H9 (cell line): ENCODE measurements around the gene SPP1. TPM values are rescaled to one million over a fixed set of nuclear protein-coding genes. Genes with fewer than 3 reads are reported as not detected.

Experiments used
- DNase-seq: peaks from one replicate; pipeline ENCODE4 v3.0.0-alpha.2; 2017
- H2AFZ ChIP-seq: one replicate; pipeline ENCODE4 v1.6.1; 2013; ENCODE audit warnings: mild to moderate bottlenecking, low read length, control low read depth, moderate library complexity
- H2AK5ac ChIP-seq: 2 replicates; pipeline ENCODE4 v1.6.1; 2013; ENCODE audit warnings: low read length, control low read depth, mixed read lengths; ENCODE audit not compliant: insufficient read length
- H2BK120ac ChIP-seq: one replicate; pipeline ENCODE4 v1.6.1; 2013; ENCODE audit warnings: low read depth, mild to moderate bottlenecking, low read length, control low read depth, inconsistent platforms; ENCODE audit not compliant: poor library complexity, severe bottlenecking
- H2BK12ac ChIP-seq: 2 replicates; pipeline ENCODE4 v1.6.1; 2013; ENCODE audit warnings: low read length, control low read depth, mixed read lengths, low read depth; ENCODE audit not compliant: insufficient read length
- H2BK15ac ChIP-seq: 2 replicates; pipeline ENCODE4 v1.6.1; 2013; ENCODE audit warnings: low read depth, low read length, control low read depth
- H2BK20ac ChIP-seq: one replicate; pipeline ENCODE4 v1.6.1; 2013; ENCODE audit warnings: low read depth, mild to moderate bottlenecking, low read length, control low read depth, inconsistent platforms; ENCODE audit not compliant: poor library complexity, severe bottlenecking
- H2BK5ac ChIP-seq: 2 replicates; pipeline ENCODE4 v1.6.1; 2013; ENCODE audit warnings: low read length, control low read depth, mixed read lengths; ENCODE audit not compliant: insufficient read length
- H3K14ac ChIP-seq: 2 replicates; pipeline ENCODE4 v1.6.1; 2013; ENCODE audit warnings: low read length, control low read depth; ENCODE audit not compliant: insufficient read depth
- H3K18ac ChIP-seq: 2 replicates; pipeline ENCODE4 v1.6.1; 2013; ENCODE audit warnings: low read depth, mild to moderate bottlenecking, mixed read lengths, low read length, control low read depth; ENCODE audit not compliant: insufficient read length
- H3K23ac ChIP-seq: 2 replicates; pipeline ENCODE4 v1.6.1; 2013; ENCODE audit warnings: low read length, control low read depth, mixed read lengths, low read depth; ENCODE audit not compliant: insufficient read length
- H3K23me2 ChIP-seq: 2 replicates; pipeline ENCODE4 v1.6.1; 2013; ENCODE audit warnings: low read depth, mild to moderate bottlenecking, mixed read lengths, low read length, control low read depth; ENCODE audit not compliant: insufficient read length, poor library complexity, severe bottlenecking
- H3K27ac ChIP-seq: 2 replicates; pipeline ENCODE4 v1.5.1; 2013; ENCODE audit warnings: low read length, control low read depth, mixed read lengths, low read depth; ENCODE audit not compliant: insufficient read length
- H3K27me3 ChIP-seq: 2 replicates; pipeline ENCODE4 v1.6.1; 2013; ENCODE audit warnings: low read length, control low read depth, inconsistent platforms; ENCODE audit not compliant: insufficient read depth
- H3K4ac ChIP-seq: 2 replicates; pipeline ENCODE4 v1.6.1; 2013; ENCODE audit warnings: low read depth, mild to moderate bottlenecking, control low read depth, inconsistent platforms, low read length, moderate library complexity
- H3K4me1 ChIP-seq: 2 replicates; pipeline ENCODE4 v1.6.1; 2013; ENCODE audit warnings: low read length, control low read depth, inconsistent platforms; ENCODE audit not compliant: insufficient read depth
- H3K4me2 ChIP-seq: 2 replicates; pipeline ENCODE4 v1.6.1; 2013; ENCODE audit warnings: low read length, control low read depth, mixed read lengths; ENCODE audit not compliant: insufficient read length, insufficient read depth
- H3K56ac ChIP-seq: 2 replicates; pipeline ENCODE4 v1.6.1; 2013; ENCODE audit warnings: low read depth, mild to moderate bottlenecking, mixed read lengths, low read length, control low read depth; ENCODE audit not compliant: insufficient read length
- H3K79me1 ChIP-seq: 2 replicates; pipeline ENCODE4 v1.6.1; 2013; ENCODE audit warnings: low read depth, mild to moderate bottlenecking, moderate library complexity, low read length, control low read depth, inconsistent platforms; ENCODE audit not compliant: insufficient read depth, poor library complexity, severe bottlenecking
- H3K79me2 ChIP-seq: 2 replicates; pipeline ENCODE4 v1.6.1; 2013; ENCODE audit warnings: low read length, control low read depth, inconsistent platforms; ENCODE audit not compliant: insufficient read depth
- H3K9ac ChIP-seq: 2 replicates; pipeline ENCODE4 v1.6.1; 2013; ENCODE audit warnings: low read length, control low read depth, mixed read lengths; ENCODE audit not compliant: insufficient read length; ENCODE audit errors: extremely low read depth
- H3K9me3 ChIP-seq: one replicate; pipeline ENCODE4 v1.6.1; 2013; ENCODE audit warnings: low read depth, low read length, inconsistent platforms; ENCODE audit not compliant: control insufficient read depth
- H3T11ph ChIP-seq: one replicate; pipeline ENCODE4 v1.6.1; 2013; ENCODE audit warnings: mild to moderate bottlenecking, low read length, control low read depth, inconsistent platforms
- H4K20me1 ChIP-seq: one replicate; pipeline ENCODE4 v1.6.1; 2013; ENCODE audit not compliant: control insufficient read depth, insufficient read length, insufficient read depth
- H4K5ac ChIP-seq: 2 replicates; pipeline ENCODE4 v1.6.1; 2013; ENCODE audit warnings: low read depth, mild to moderate bottlenecking, mixed read lengths, low read length, control low read depth; ENCODE audit not compliant: insufficient read length
- H4K8ac ChIP-seq: replicated peaks from 2 replicates; pipeline ENCODE4 v1.6.1; 2013; ENCODE audit warnings: low read length, control low read depth, mixed read lengths, low read depth; ENCODE audit not compliant: insufficient read length
- H4K91ac ChIP-seq: 2 replicates; pipeline ENCODE4 v1.6.1; 2013; ENCODE audit warnings: low read depth, mild to moderate bottlenecking, moderate library complexity, mixed read lengths, low read length, control low read depth; ENCODE audit not compliant: insufficient read length
- H3K27ac Mint-ChIP-seq, 3 experiments: 2 replicates in 2 of 3; 3 replicates in 1 of 3; pipeline ENCODE4 v1.8.0; 2020 to 2021; ENCODE audit warnings: mixed read lengths in 3 of 3, mild to moderate bottlenecking in 1 of 3, moderate library complexity in 1 of 3
- H3K27me3 Mint-ChIP-seq: 2 replicates; pipeline ENCODE4 v1.8.0; 2021; ENCODE audit warnings: low read depth, mild to moderate bottlenecking, moderate library complexity, mixed read lengths
- H3K36me3 Mint-ChIP-seq, 3 experiments: 2 replicates in 2 of 3; 3 replicates in 1 of 3; pipeline ENCODE4 v1.8.0; 2020 to 2021; ENCODE audit warnings: low read depth in 3 of 3, mixed read lengths in 3 of 3; ENCODE audit not compliant: insufficient read depth in 1 of 3
- H3K4me1 Mint-ChIP-seq, 2 experiments: 2 replicates each; pipeline ENCODE4 v1.8.0; 2020; ENCODE audit warnings: mixed read lengths in 2 of 2
- H3K4me3 Mint-ChIP-seq, 2 experiments: 2 replicates in 1 of 2; 3 replicates in 1 of 2; pipeline ENCODE4 v1.8.0; 2020 to 2021; ENCODE audit warnings: mild to moderate bottlenecking in 2 of 2, mixed read lengths in 2 of 2, moderate library complexity in 1 of 2
- H3K9me3 Mint-ChIP-seq, 2 experiments: 2 replicates in 1 of 2; 3 replicates in 1 of 2; pipeline ENCODE4 v1.8.0; 2020; ENCODE audit warnings: mild to moderate bottlenecking in 2 of 2, mixed read lengths in 2 of 2, moderate library complexity in 1 of 2
- WGBS: extraction: QIAGEN DNeasy Blood & Tissue Kit; methylation state at CpG from one replicate; pipeline ENCODE4 v1.1.7; 2013; ENCODE audit warnings: missing lambda C conversion rate, low lambda C conversion rate, mixed read lengths; ENCODE audit not compliant: insufficient read length; ENCODE audit errors: extremely low coverage; 5-methylcytosine and 5-hydroxymethylcytosine counted together
- total RNA-seq: library from RNA; stranded (reverse); gene quantifications from 2 replicates; pipeline ENCODE4 v1.2.1, GENCODE V29; 2021
- TF ChIP-seq, protein P1 (sequence below): fragments of 200-600 bp; sonication (generic); conservative IDR thresholded peaks from 3 replicates; pipeline ENCODE4 v1.8.0; 2021; ENCODE audit warnings: antibody characterized with exemption, mild to moderate bottlenecking

The SPP1 gene
- total RNA-seq, 1 experiment from 2014 or later: 13.2 TPM

DNA sequence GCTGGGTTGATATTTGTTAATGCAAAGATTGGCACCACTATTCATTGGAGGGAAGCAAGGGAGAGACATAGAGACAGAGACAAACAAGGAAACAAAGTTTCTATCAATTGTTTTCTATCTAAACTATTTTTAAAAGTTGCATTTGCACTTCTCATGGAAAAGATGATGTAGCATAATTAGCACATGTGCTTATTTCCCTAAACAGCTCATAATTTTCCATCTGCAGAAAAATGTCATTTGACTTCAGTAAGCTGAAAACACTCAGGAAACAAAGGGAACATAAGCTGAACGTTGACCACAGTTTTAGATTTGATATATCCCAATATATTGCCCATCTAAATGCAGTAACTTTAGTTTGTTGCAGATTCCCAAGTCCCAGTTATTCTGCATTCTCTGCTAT lies 18.5 kb upstream of the SPP1 start:
- DNase-seq: no peak
- Histone ChIP-seq H3K23me2 (no peaks in the 10 kb centered on the region), H4K91ac (no peak overlapping the region), H3K14ac (no peak overlapping the region), H2AK5ac (no peak overlapping the region), H3K79me2 (no peaks in the 10 kb centered on the region), H2BK12ac (no peak overlapping the region), H3K27ac (no peak overlapping the region), H3K4me2 (no peak overlapping the region), H4K5ac (no peak overlapping the region), H3K18ac (no peak overlapping the region), H3K23ac (no peak overlapping the region), H3K79me1 (no peaks in the 10 kb centered on the region), H3K27me3 (no peaks in the 10 kb centered on the region), H3K9me3 (no peaks in the 10 kb centered on the region), H2BK120ac (no peak overlapping the region), H3K56ac (no peak overlapping the region), H4K20me1 (no peaks in the 10 kb centered on the region), H2BK20ac (no peak overlapping the region), H3K4ac (no peak overlapping the region), H4K8ac (no peak overlapping the region), H3K4me1 (peaks cover 10% of the 10 kb centered on the region), H3K9ac (no peak overlapping the region), H2BK15ac (no peak overlapping the region), H2BK5ac (no peak overlapping the region), H2AFZ (no peak overlapping the region), H3T11ph (no peak overlapping the region)
- no peak overlapping the region for H3K4me3 Mint-ChIP-seq
- H3K27ac Mint-ChIP-seq: no peak overlapping the region
- no peaks in the 10 kb centered on the region for H3K36me3 Mint-ChIP-seq
- H3K27me3 Mint-ChIP-seq: peaks cover 4% of the 10 kb centered on the region; the same call in 1 of the 2 replicates
- TF ChIP-seq, protein P1, sequence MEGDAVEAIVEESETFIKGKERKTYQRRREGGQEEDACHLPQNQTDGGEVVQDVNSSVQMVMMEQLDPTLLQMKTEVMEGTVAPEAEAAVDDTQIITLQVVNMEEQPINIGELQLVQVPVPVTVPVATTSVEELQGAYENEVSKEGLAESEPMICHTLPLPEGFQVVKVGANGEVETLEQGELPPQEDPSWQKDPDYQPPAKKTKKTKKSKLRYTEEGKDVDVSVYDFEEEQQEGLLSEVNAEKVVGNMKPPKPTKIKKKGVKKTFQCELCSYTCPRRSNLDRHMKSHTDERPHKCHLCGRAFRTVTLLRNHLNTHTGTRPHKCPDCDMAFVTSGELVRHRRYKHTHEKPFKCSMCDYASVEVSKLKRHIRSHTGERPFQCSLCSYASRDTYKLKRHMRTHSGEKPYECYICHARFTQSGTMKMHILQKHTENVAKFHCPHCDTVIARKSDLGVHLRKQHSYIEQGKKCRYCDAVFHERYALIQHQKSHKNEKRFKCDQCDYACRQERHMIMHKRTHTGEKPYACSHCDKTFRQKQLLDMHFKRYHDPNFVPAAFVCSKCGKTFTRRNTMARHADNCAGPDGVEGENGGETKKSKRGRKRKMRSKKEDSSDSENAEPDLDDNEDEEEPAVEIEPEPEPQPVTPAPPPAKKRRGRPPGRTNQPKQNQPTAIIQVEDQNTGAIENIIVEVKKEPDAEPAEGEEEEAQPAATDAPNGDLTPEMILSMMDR: no peak
- H3K9me3 Mint-ChIP-seq: no peaks in the 10 kb centered on the region; a peak in 1 of 5 replicates
- peaks cover 15 to 19% of the 10 kb centered on the region in 2 experiments for H3K4me1 Mint-ChIP-seq
- no CpG with 5 or more reads among the region's 1 CpG for WGBS
